Ectodermal cell (in vitro differentiated cells): ENCODE results near the gene MYO7A.

ENCODE experiments used
- H3K27ac ChIP-seq: 2 replicates; pipeline ENCODE4 v1.7.0; 2013; ENCODE audit warnings: mild to moderate bottlenecking, low read depth, low read length; ENCODE audit not compliant: insufficient read depth, poor library complexity, severe bottlenecking
- H3K27me3 ChIP-seq: 2 replicates; pipeline ENCODE4 v1.7.0; 2013; ENCODE audit warnings: mild to moderate bottlenecking, low read length; ENCODE audit not compliant: insufficient read depth, control insufficient read depth, poor library complexity, severe bottlenecking
- H3K36me3 ChIP-seq: one replicate; pipeline ENCODE4 v1.7.0; 2013; ENCODE audit warnings: low read length; ENCODE audit not compliant: control insufficient read depth, insufficient read depth
- H3K4me1 ChIP-seq: one replicate; pipeline ENCODE4 v1.7.0; 2013; ENCODE audit warnings: low read length; ENCODE audit not compliant: control insufficient read depth, insufficient read depth
- H3K4me3 ChIP-seq: 2 replicates; pipeline ENCODE4 v1.7.0; 2013; ENCODE audit warnings: low read depth, low read length, control low read depth; ENCODE audit not compliant: insufficient read depth
- H3K9me3 ChIP-seq: 2 replicates; pipeline ENCODE4 v1.7.0; 2013; ENCODE audit warnings: mild to moderate bottlenecking, low read length, moderate library complexity; ENCODE audit not compliant: control insufficient read depth
- WGBS, 2 experiments: methylation state at CpG; one replicate each; pipeline ENCODE4 v1.1.7; 2013; ENCODE audit warnings: missing lambda C conversion rate in 2 of 2; 5-methylcytosine and 5-hydroxymethylcytosine counted together

The MYO7A gene

GRCh38 chr11:77138106-77138649 is 10.1 kb downstream of the MYO7A start:
- Histone ChIP-seq H3K36me3 (no peaks in the 10 kb centered on the region), H3K4me1 (peaks cover 9% of the 10 kb centered on the region), H3K4me3 (no peak overlapping the region), H3K9me3 (no peaks in the 10 kb centered on the region), H3K27me3 (no peaks in the 10 kb centered on the region), H3K27ac (no peak overlapping the region)
- WGBS, 2 experiments = 95 to 96% methylated on average over 55 of the region's 55 CpGs

GRCh38 chr11:77139201-77139600 is 11.2 kb downstream of the MYO7A start:
- Histone ChIP-seq H3K27ac (no peak overlapping the region), H3K4me3 (no peak overlapping the region), H3K4me1 (peaks cover 9% of the 10 kb centered on the region), H3K36me3 (no peaks in the 10 kb centered on the region), H3K9me3 (no peaks in the 10 kb centered on the region), H3K27me3 (no peaks in the 10 kb centered on the region)
- 92 to 97% methylated on average over 8 of the region's 8 CpGs for WGBS, 2 experiments

- no peaks in the 10 kb centered on the region for H3K36me3 ChIP-seq
- H3K4me3 ChIP-seq = no peak overlapping the region
- no peaks in the 10 kb centered on the region for H3K9me3 ChIP-seq
- peaks cover 9% of the 10 kb centered on the region for H3K4me1 ChIP-seq
- H3K27me3 ChIP-seq = no peaks in the 10 kb centered on the region
- WGBS, 2 experiments = 37 to 40% methylated on average over 8 of the region's 8 CpGs
- no peak overlapping the region for H3K27ac ChIP-seq
Observed at GRCh38 chr11:77140231-77140851, 12.3 kb downstream of the MYO7A start.

- Histone ChIP-seq H3K4me3 (no peak overlapping the region), H3K4me1 (peaks cover 9% of the 10 kb centered on the region), H3K36me3 (no peaks in the 10 kb centered on the region), H3K9me3 (no peaks in the 10 kb centered on the region), H3K27ac (no peak overlapping the region), H3K27me3 (no peaks in the 10 kb centered on the region)
- WGBS, 2 experiments = 96 to 97% methylated on average over 3 to 4 of the region's 4 CpGs
Observed at GRCh38 chr11:77141034-77141433, 13.0 kb downstream of the MYO7A start.

- WGBS, 2 experiments = 96% methylated on average over 4 of the region's 4 CpGs
- Histone ChIP-seq H3K27me3 (no peaks in the 10 kb centered on the region), H3K36me3 (no peaks in the 10 kb centered on the region), H3K4me3 (no peak overlapping the region), H3K27ac (no peak overlapping the region), H3K9me3 (no peaks in the 10 kb centered on the region), H3K4me1 (peaks cover 9% of the 10 kb centered on the region)
Observed at GRCh38 chr11:77141475-77141874, 13.4 kb downstream of the MYO7A start.

- WGBS, 2 experiments = 92 to 93% methylated on average over 11 of the region's 11 CpGs
Observed at GRCh38 chr11:77142091-77142975, 14.3 kb downstream of the MYO7A start.

GRCh38 chr11:77143405-77144020 is 15.5 kb downstream of the MYO7A start:
- 91% methylated on average over 8 of the region's 8 CpGs for WGBS, 2 experiments
- H3K4me1 ChIP-seq = peaks cover 13% of the 10 kb centered on the region
- H3K4me3 ChIP-seq = no peak overlapping the region
- no peaks in the 10 kb centered on the region for H3K27me3 ChIP-seq
- no peaks in the 10 kb centered on the region for H3K9me3 ChIP-seq
- H3K36me3 ChIP-seq = no peaks in the 10 kb centered on the region
- H3K27ac ChIP-seq = no peak overlapping the region

More at GRCh38 chr11:77142091-77142975, 14.3 kb downstream of the MYO7A start:
- Histone ChIP-seq H3K27me3 (no peaks in the 10 kb centered on the region), H3K4me3 (no peak overlapping the region), H3K4me1 (peaks cover 9% of the 10 kb centered on the region), H3K27ac (no peak overlapping the region), H3K36me3 (no peaks in the 10 kb centered on the region), H3K9me3 (no peaks in the 10 kb centered on the region)

- Histone ChIP-seq H3K27me3 (no peaks in the 10 kb centered on the region), H3K4me3 (no peak overlapping the region), H3K9me3 (no peaks in the 10 kb centered on the region), H3K36me3 (no peaks in the 10 kb centered on the region), H3K27ac (no peak overlapping the region), H3K4me1 (peaks cover 18% of the 10 kb centered on the region)
- 89 to 92% methylated on average over 9 of the region's 9 CpGs for WGBS, 2 experiments
Observed at GRCh38 chr11:77144196-77144856, 16.3 kb downstream of the MYO7A start.

- WGBS, 2 experiments = 86 to 88% methylated on average over 7 of the region's 7 CpGs
- Histone ChIP-seq H3K27me3 (no peaks in the 10 kb centered on the region), H3K36me3 (no peaks in the 10 kb centered on the region), H3K27ac (no peak overlapping the region), H3K4me1 (peaks cover 19% of the 10 kb centered on the region), H3K4me3 (no peak overlapping the region), H3K9me3 (no peaks in the 10 kb centered on the region)
Observed at GRCh38 chr11:77144857-77145428, 16.9 kb downstream of the MYO7A start.
